Measurements from ENCODE around the gene MT1E.
"Not testable (repeated sequence)": the region's sequence is repeated elsewhere in the genome, so short reads cannot be mapped to it uniquely, and the experiment has no call there.

The MT1E gene

DNA sequence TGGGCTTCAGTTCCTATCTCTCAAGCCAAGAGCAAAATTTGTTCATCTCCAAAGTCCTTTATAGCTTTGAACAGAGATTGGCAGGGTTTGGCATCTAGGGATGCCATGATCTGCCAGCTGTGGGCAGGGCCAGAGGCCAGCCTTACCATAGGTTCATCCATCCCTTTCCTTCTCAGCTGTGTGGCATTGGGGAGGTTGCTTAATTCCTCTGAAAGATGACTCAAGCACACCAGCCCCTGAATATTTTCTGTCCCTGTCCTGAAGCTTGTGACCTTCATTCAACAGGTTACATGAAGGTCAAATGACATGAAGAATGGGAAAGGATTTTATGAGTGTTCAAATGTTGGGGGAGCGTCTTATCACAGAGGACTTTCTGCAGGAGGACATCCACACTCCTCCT is 38.9 kb downstream of the MT1E start:
- TF ChIP-seq, protein P1, sequence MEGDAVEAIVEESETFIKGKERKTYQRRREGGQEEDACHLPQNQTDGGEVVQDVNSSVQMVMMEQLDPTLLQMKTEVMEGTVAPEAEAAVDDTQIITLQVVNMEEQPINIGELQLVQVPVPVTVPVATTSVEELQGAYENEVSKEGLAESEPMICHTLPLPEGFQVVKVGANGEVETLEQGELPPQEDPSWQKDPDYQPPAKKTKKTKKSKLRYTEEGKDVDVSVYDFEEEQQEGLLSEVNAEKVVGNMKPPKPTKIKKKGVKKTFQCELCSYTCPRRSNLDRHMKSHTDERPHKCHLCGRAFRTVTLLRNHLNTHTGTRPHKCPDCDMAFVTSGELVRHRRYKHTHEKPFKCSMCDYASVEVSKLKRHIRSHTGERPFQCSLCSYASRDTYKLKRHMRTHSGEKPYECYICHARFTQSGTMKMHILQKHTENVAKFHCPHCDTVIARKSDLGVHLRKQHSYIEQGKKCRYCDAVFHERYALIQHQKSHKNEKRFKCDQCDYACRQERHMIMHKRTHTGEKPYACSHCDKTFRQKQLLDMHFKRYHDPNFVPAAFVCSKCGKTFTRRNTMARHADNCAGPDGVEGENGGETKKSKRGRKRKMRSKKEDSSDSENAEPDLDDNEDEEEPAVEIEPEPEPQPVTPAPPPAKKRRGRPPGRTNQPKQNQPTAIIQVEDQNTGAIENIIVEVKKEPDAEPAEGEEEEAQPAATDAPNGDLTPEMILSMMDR (IDR thresholded peaks at IDR 0.05; ENCODE audit: control insufficient read depth, insufficient read depth, low read depth, low read length, missing control alignments): no peak
- DNase-seq (ENCODE audit: low read depth): no peak
- no peak overlapping the region for H3K4me3 ChIP-seq (ENCODE audit: control insufficient read depth, low read depth, low read length)

DNA sequence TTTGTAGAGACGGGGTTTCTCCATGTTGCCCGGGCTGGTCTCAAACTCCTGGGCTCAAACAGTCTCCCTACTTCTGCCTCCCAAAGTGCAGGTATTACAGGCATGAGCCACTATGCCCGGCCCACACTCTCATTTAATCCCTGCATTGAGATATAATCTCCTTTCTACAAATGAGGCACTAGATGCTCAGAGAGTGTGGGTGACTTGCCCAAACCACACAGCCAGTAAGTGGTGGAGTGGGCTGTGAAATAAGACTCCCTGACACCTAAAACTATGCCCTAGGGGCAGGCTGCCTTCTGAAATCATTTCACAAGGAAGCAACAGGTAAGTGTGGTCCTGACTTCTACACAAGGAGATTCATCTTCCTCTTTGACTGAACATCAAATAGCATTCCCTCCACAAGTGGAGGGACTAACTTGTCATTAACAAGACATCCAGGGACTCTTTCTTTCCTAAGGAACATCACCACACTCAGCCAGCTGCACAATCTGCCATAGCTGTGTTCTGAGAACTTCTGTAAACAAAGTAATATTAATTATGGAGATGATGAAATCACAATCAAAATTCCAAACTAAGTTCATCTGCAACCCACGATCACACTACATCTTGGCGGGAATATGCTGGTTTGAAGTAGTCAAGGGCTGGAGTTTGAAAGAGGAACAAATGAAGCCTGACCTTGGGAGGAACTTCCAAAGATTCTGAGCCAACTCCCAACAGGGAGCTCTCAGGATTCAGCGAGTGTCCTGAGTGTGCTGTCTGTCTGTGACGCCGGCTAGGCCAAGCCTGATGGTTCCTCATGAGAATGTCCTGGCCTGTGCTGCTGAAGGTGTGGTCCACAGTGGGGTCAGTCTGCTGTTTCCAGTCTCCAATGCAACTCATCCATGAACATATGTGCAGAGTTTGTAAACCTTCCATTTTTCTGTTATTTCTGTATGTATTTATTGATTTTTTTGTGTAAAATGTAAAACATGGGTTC is 40.0 kb downstream of the MT1E start:
- H3K4me3 ChIP-seq (ENCODE audit: control insufficient read depth, low read depth, low read length); DNase-seq (ENCODE audit: low read depth): not testable (repeated sequence)

DNA sequence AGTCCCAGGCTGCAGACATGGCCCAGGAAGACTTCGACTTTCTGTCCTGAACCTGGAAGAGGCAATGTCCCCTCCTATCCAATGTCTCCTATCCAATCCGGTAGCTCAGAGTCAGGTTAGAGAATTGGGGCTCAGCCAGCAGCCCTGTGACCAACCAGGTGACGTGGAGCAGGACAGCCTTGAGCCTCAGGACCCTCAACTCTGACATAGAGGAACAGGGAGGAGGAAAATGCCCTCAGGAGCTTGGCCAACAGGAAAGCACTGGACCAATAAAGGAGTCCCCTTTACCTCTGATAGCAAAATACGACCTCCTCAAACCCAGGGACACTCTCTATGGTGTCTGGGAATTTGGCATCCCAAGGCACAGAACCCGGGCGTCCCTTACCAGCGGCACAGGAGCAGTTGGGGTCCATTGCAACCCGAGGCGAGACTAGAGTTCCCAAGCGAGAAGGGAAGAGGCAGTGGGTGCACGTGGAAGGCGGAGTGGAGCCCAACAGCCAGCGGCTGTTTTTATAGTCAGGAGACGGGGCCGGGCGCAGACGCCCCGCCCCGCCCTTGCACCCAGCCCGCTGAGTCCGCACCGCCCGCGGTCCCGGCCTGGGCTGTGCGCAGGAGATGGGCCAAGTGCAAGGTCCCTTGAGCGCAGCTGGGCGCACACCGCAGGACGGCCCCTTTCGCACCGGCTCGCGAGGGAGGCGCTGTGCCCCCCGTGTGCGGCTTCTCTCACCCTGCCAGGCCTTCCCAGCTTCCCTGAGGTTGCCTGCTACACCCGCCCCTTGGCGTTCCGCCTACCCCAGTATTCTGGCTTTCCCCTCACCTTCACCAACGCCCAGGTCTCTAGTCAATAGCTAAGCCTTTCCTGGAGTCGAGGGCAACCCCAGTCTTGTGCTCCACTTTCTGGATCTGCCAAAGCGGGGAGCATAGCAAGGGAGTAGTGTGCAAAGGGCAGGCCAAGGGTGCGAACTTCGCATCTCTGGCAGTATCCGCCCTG is 42.3 kb downstream of the MT1E start, which contains the start of gene MT1G:
TSS of gene MT1G (minus strand) at position 485 of the 991 bp plus-strand sequence. CDS start at position 413, 72 bp downstream.
- TF ChIP-seq, protein P1 (IDR thresholded peaks at IDR 0.05; ENCODE audit: control insufficient read depth, insufficient read depth, low read depth, low read length, missing control alignments): no peak
- H3K4me3 ChIP-seq (ENCODE audit: control insufficient read depth, low read depth, low read length): no peak within 1 kb of the TSS
- no peak for DNase-seq (ENCODE audit: low read depth)

DNA sequence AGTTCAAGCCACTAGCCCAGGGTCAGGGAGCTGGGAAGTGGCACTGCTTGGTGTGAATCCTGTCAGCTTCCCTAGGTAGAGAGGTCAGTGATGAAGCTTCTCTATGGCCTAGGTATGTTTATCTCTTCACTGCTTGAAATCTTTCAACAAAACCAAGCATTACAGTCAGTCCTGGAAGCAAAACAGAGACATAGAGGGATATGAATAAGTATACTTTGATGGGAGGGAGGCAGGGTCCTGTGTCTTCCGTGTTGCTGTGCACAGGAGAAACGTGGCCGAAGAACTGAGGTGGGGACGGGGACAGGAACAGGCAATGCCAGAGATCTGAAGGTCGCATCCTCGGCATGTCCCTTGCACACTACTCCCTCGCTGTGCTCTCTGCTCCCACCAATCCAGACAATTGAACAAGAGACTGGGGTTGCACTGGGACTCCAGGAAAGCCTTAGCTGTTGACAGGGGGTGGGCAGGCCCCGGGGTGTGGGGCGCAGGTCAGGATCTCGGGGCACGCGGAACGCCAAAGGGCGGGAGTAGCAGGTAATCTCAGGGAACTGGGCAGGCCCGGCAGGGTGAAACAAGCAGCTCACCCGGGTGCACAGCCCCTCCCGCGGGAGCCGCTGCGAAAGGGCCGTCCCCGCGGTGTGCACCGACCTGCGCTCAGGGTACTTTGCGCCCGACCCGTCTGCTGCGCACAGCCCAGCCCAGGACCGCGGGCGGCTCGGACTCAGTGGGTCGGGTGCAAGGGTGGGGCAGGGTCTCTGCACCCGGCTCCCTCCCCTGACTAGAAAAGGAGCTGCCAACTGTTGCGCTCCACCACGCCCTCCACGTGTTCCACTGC is 43.6 kb downstream of the MT1E start, which contains the start of gene MT1H:
TSS of gene MT1H (plus strand) at position 810 of the 835 bp plus-strand sequence. CDS start 71 bp downstream, outside the sequence.
- no peak for DNase-seq (ENCODE audit: low read depth)
- H3K4me3 ChIP-seq (ENCODE audit: control insufficient read depth, low read depth, low read length): no peak within 1 kb of the TSS
- TF ChIP-seq, protein P1 (IDR thresholded peaks at IDR 0.05; ENCODE audit: control insufficient read depth, insufficient read depth, low read depth, low read length, missing control alignments): no peak

DNA sequence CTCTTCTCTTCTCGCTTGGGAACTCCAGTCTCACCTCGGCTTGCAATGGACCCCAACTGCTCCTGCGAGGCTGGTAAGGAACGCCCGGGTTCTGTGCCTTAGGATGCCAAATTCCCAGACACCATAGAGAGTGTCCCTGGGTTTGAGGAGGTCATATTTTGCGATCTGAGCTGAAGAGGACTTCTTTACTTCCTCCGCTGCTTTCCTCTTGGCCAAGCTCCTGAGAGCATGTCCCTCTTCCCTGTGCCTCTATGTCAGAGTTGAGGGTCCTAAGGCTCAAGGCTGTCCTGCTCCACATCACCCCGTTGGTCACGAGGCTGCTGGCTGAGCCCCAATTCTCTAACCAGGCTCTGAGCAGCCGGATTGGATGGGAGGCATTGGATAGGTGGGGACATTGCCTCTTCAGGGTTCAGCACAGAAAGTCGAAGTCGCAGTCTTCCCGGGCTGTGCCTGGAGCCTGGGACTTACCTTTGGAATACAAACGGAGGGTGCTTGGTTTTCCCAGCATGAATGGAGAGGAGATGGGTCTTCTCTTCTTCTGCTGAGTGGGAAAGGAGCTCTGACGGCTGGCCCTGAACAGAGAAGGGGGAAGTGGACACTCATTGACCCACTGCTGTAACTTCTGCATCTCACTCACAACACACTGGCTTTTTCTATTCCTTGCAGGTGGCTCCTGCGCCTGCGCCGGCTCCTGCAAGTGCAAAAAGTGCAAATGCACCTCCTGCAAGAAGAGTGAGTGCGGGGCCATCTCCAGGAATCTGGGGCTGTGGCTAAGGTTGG is 44.4 kb downstream of the MT1E start:
- TF ChIP-seq, protein P1 (IDR thresholded peaks at IDR 0.05; ENCODE audit: control insufficient read depth, insufficient read depth, low read depth, low read length, missing control alignments): no peak
- H3K4me3 ChIP-seq (ENCODE audit: control insufficient read depth, low read depth, low read length): no peak overlapping the region
- no peak for DNase-seq (ENCODE audit: low read depth)

DNA sequence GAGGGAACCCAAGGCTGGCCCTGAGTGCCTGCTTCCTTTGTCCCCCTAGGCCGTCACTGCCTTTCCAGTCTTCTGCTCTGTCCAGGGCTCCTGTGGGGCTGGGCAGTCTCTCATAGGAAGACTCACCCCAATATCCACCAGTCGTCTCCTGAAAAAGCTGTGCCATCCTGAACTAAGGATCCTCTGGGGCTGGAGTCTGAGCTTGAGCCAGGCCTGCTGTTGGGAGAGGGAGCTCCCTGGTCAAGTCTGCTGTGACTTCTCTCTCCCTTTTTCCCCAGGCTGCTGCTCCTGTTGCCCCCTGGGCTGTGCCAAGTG is 45.0 kb downstream of the MT1E start:
- H3K4me3 ChIP-seq (ENCODE audit: control insufficient read depth, low read depth, low read length): no peak overlapping the region
- TF ChIP-seq, protein P1 (IDR thresholded peaks at IDR 0.05; ENCODE audit: control insufficient read depth, insufficient read depth, low read depth, low read length, missing control alignments): no peak
- DNase-seq (ENCODE audit: low read depth): no peak

DNA sequence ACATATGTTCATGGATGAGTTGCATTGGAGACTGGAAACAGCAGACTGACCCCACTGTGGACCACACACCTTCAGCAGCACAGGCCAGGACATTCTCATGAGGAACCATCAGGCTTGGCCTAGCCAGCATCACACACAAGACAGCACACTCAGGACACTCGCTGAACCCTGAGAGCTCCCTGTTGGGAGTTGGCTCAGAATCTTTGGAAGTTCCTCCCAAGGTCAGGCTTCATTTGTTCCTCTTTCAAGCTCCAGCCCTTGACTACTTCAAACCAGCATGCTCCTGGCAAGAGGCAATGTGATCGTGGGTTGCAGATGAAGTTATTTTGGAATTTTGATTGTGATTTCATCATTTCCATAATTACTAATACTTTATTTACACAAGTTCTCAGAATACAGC is 46.1 kb downstream of the MT1E start:
- not testable (repeated sequence) for DNase-seq (ENCODE audit: low read depth); H3K4me3 ChIP-seq (ENCODE audit: control insufficient read depth, low read depth, low read length)

DNA sequence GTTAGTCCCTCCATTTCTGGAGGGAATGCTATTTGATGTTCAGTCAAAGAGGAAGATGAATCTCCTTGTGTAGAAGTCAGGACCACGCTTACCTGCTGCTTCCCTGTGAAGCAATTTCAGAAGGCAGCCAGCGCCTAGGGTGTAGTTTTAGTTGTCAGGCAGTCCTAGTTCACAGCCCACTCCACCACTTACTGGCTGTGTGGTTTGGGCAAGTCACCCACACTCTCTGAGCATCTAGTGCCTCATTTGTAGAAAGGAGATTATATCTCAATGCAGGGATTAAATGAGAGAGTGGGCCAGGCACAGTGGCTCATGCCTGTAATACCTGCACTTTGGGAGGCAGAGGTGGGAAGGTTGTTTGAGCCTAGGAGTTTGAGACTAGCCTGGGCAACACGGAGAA is 46.6 kb downstream of the MT1E start:
- not testable (repeated sequence) for H3K4me3 ChIP-seq (ENCODE audit: control insufficient read depth, low read depth, low read length); DNase-seq (ENCODE audit: low read depth)

Data from AG09309 (cell line).